ENCODE results near the gene PPARG.

PPARG gene

DNA sequence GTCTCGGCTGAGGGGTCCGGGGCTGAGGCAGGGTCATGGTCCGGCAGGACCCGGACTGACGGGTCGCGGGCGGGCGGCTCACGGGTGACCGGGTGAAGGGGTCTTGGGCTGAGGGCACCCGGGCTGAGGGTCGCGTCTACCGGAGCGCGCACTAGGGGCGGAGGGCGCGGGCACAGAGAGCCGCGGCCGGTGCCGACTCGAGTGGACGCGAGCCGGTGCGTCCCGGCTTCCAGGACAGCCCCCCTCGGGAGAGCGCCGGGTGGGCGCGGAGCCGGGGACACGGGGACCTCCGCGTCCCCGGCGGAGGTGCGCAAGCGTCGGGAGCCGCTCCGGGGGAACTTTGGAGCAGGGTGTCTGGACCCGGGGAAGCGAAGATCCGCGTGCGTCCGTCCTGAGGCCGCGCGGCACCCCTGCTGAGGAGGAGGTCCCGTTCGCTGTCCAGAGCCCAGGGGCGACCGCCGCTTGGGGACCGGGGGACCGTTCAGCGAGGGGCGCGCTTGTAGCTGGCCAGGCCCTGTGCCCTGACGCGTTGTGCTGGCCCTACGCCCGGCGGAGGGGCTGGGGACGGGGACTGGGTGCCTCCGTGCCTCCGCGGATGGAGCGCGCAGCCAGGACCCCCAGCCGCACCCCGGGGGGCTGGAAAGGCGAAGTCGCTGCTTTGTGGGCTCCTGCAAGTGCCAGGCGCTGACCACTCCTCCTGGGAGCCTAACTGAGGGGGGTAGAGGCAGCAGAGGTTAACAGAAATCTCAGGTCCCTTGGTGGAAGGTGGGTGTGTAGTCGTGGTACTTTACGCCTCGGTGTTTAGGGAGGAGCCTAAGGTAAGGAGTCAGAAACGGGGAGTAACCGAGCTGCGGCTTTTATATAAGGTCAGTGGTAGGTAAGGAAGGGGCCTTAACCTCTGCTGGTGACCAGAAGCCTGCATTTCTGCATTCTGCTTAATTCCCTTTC lies at the start of gene PPARG:
TSS of gene PPARG (plus strand) at position 889 of the 948 bp plus-strand sequence. CDS start 90,642 bp downstream, outside the sequence.
- Histone ChIP-seq H3K9ac (ENCODE audit: low read length) (no peak within 1 kb of the TSS), H2AFZ (ENCODE audit: low read length) (no peak within 1 kb of the TSS), H3K4me1 (ENCODE audit: low read length) (no peaks in the 10 kb centered on the region), H3K27ac (ENCODE audit: low read length) (no peak within 1 kb of the TSS), H3K4me2 (ENCODE audit: low read depth, low read length) (0 out of 2 replicates have a peak within 1 kb of the TSS, but pooled peaks have one; percentile 24), H3K9me3 (replicated peaks; ENCODE audit: insufficient read depth, low read length) (no peaks in the 10 kb centered on the region), H3K79me2 (ENCODE audit: low read length) (no peaks in the 10 kb centered on the region), H3K9me2 (replicated peaks; ENCODE audit: insufficient read depth, low read length) (no peaks in the 10 kb centered on the region), H3F3A (ENCODE audit: insufficient read depth, low read length) (no peaks in the 10 kb centered on the region), H3K4me3 (ENCODE audit: low read length) (no peak within 1 kb of the TSS), H3K36me3 (replicated peaks; ENCODE audit: insufficient read depth, low read length) (no peaks in the 10 kb centered on the region), H3K27me3 (replicated peaks; ENCODE audit: insufficient read depth, low read length) (peaks cover 4% of the 10 kb centered on the region; the same call in 1 of the 2 replicates), H4K20me1 (ENCODE audit: insufficient read depth, low read length) (no peaks in the 10 kb centered on the region)
- no peak for DNase-seq
- no peak for TF ChIP-seq EZH2phosphoT487 (IDR thresholded peaks at IDR 0.05; ENCODE audit: low read length)
- TF ChIP-seq, protein P1, sequence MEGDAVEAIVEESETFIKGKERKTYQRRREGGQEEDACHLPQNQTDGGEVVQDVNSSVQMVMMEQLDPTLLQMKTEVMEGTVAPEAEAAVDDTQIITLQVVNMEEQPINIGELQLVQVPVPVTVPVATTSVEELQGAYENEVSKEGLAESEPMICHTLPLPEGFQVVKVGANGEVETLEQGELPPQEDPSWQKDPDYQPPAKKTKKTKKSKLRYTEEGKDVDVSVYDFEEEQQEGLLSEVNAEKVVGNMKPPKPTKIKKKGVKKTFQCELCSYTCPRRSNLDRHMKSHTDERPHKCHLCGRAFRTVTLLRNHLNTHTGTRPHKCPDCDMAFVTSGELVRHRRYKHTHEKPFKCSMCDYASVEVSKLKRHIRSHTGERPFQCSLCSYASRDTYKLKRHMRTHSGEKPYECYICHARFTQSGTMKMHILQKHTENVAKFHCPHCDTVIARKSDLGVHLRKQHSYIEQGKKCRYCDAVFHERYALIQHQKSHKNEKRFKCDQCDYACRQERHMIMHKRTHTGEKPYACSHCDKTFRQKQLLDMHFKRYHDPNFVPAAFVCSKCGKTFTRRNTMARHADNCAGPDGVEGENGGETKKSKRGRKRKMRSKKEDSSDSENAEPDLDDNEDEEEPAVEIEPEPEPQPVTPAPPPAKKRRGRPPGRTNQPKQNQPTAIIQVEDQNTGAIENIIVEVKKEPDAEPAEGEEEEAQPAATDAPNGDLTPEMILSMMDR (IDR thresholded peaks at IDR 0.05; ENCODE audit: low read length), result no peak
- TF ChIP-seq EZH2 (optimal IDR thresholded peaks at IDR 0.05; ENCODE audit: low read depth, low read length), result no peak

DNA sequence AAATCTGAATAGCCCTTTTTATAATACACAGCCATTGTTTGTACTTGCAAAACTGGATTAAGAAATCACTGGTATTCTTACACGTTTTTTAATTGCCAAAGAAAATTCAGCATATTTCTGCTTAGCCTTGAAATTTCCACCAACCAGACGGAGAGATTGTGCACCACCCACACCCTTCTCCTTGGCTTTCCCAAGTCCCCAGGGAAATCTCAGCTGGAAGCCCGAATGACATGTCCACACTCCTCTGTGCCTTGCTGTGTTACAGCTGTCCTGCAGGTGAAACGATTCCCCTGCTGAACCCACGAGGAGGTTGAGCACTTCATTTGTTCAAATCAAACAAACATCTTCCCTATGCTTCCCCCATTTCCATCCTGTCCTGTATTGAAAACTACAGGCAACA lies 49.6 kb upstream of the PPARG start:
- DNase-seq, result no peak
- no peaks in the 10 kb centered on the region for H3K79me2 ChIP-seq (ENCODE audit: low read length)
- no peaks in the 10 kb centered on the region for H3K36me3 ChIP-seq (replicated peaks; ENCODE audit: insufficient read depth, low read length)
- no peak overlapping the region for H3K9ac ChIP-seq (ENCODE audit: low read length)
- H3K9me3 ChIP-seq (replicated peaks; ENCODE audit: insufficient read depth, low read length), result no peaks in the 10 kb centered on the region
- H3K9me2 ChIP-seq (replicated peaks; ENCODE audit: insufficient read depth, low read length), result no peaks in the 10 kb centered on the region
- H3K4me3 ChIP-seq (ENCODE audit: low read length), result no peak overlapping the region
- no peak overlapping the region for H3K4me2 ChIP-seq (ENCODE audit: low read depth, low read length)
- H2AFZ ChIP-seq (ENCODE audit: low read length), result no peak overlapping the region
- H3K27me3 ChIP-seq (replicated peaks; ENCODE audit: insufficient read depth, low read length), result no peaks in the 10 kb centered on the region
- no peaks in the 10 kb centered on the region for H3K4me1 ChIP-seq (ENCODE audit: low read length)
- TF ChIP-seq, protein P1 (IDR thresholded peaks at IDR 0.05; ENCODE audit: low read length), result no peak
- TF ChIP-seq EZH2phosphoT487 (IDR thresholded peaks at IDR 0.05; ENCODE audit: low read length), result no peak
- no peak for TF ChIP-seq EZH2 (optimal IDR thresholded peaks at IDR 0.05; ENCODE audit: low read depth, low read length)
- H3K27ac ChIP-seq (ENCODE audit: low read length), result no peak overlapping the region
- no peaks in the 10 kb centered on the region for H3F3A ChIP-seq (ENCODE audit: insufficient read depth, low read length)
- H4K20me1 ChIP-seq (ENCODE audit: insufficient read depth, low read length), result no peaks in the 10 kb centered on the region

DNA sequence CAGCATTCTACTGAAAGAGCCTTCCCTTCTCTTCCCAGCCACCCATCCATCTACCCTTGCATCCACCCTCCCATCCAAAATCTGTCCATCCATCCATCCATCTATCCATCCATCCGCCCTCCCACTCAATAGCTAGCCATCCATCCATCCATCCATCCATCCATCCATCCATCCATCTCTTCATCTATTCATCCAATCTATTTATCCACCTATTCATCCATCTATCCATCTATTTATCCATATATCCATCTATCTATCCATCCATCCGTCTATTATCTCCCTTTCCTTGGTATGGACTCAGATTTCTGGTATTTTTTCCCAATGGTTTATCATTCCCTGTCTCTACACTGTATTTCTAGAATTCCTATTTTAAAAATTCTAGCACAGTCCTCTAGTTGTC lies 46.1 kb upstream of the PPARG start:
- no peaks in the 10 kb centered on the region for H3K27me3 ChIP-seq (replicated peaks; ENCODE audit: insufficient read depth, low read length)
- H3F3A ChIP-seq (ENCODE audit: insufficient read depth, low read length), result no peaks in the 10 kb centered on the region
- H3K9me3 ChIP-seq (replicated peaks; ENCODE audit: insufficient read depth, low read length), result no peaks in the 10 kb centered on the region
- H3K79me2 ChIP-seq (ENCODE audit: low read length), result no peaks in the 10 kb centered on the region
- no peak overlapping the region for H3K9ac ChIP-seq (ENCODE audit: low read length)
- no peak for DNase-seq
- H3K4me2 ChIP-seq (ENCODE audit: low read depth, low read length), result no peak overlapping the region
- H3K4me3 ChIP-seq (ENCODE audit: low read length), result no peak overlapping the region
- H3K4me1 ChIP-seq (ENCODE audit: low read length), result no peaks in the 10 kb centered on the region
- H3K9me2 ChIP-seq (replicated peaks; ENCODE audit: insufficient read depth, low read length), result no peaks in the 10 kb centered on the region
- no peaks in the 10 kb centered on the region for H4K20me1 ChIP-seq (ENCODE audit: insufficient read depth, low read length)
- H2AFZ ChIP-seq (ENCODE audit: low read length), result no peak overlapping the region
- TF ChIP-seq EZH2phosphoT487 (IDR thresholded peaks at IDR 0.05; ENCODE audit: low read length), result no peak
- H3K27ac ChIP-seq (ENCODE audit: low read length), result no peak overlapping the region
- H3K36me3 ChIP-seq (replicated peaks; ENCODE audit: insufficient read depth, low read length), result no peaks in the 10 kb centered on the region

All from MM.1S (cell line).